OCI-LY1 (cell line): ENCODE measurements around the gene OTULINL.

Experiments used
- H2AFZ ChIP-seq: fragments of 200-600 bp; sonication (generic), shearing (Covaris generic); 2 replicates; pipeline ENCODE4 v1.6.0; 2014; ENCODE audit warnings: antibody characterized with exemption, mild to moderate bottlenecking, low read length
- H3F3A ChIP-seq: fragments of 200-600 bp; sonication (generic), shearing (Covaris generic); 2 replicates; pipeline ENCODE4 v1.6.0; 2014; ENCODE audit warnings: mild to moderate bottlenecking, antibody characterized with exemption, low read length, moderate library complexity; ENCODE audit not compliant: insufficient read depth
- H3K27ac ChIP-seq: fragments of 200-600 bp; sonication (generic); 2 replicates; pipeline ENCODE4 v1.5.1; 2014; ENCODE audit warnings: low read length, mixed run types, mild to moderate bottlenecking, low read depth; ENCODE audit not compliant: poor library complexity, severe bottlenecking
- H3K27me3 ChIP-seq: fragments of 200-600 bp; sonication (generic); 2 replicates; pipeline ENCODE4 v1.6.0; 2014; ENCODE audit warnings: antibody characterized with exemption, mild to moderate bottlenecking, low read length, moderate library complexity; ENCODE audit not compliant: insufficient read depth
- H3K36me3 ChIP-seq: fragments of 200-600 bp; sonication (generic); 2 replicates; pipeline ENCODE4 v1.6.1; 2014; ENCODE audit warnings: mild to moderate bottlenecking, antibody characterized with exemption, low read length, moderate library complexity, mixed read lengths; ENCODE audit not compliant: insufficient read depth
- H3K4me1 ChIP-seq: fragments of 200-600 bp; sonication (generic); 2 replicates; pipeline ENCODE4 v1.5.1; 2014; ENCODE audit warnings: mild to moderate bottlenecking, low read length, moderate library complexity; ENCODE audit not compliant: insufficient read depth, severe bottlenecking
- H3K4me2 ChIP-seq: fragments of 200-600 bp; sonication (generic), shearing (Covaris generic); 2 replicates; pipeline ENCODE4 v1.6.1; 2014; ENCODE audit warnings: low read length
- H3K4me3 ChIP-seq: fragments of 200-600 bp; sonication (generic); 2 replicates; pipeline ENCODE4 v1.5.1; 2014; ENCODE audit warnings: low read length, low read depth, mild to moderate bottlenecking, mixed read lengths; ENCODE audit not compliant: poor library complexity, severe bottlenecking
- H3K79me2 ChIP-seq: fragments of 200-600 bp; shearing (Covaris generic); 2 replicates; pipeline ENCODE4 v1.6.1; 2016; ENCODE audit warnings: mixed run types, low read length, mixed read lengths; ENCODE audit not compliant: insufficient read depth
- H3K9ac ChIP-seq: fragments of 200-600 bp; sonication (generic), shearing (Covaris generic); 2 replicates; pipeline ENCODE4 v1.6.1; 2014; ENCODE audit warnings: mild to moderate bottlenecking, low read length, mixed read lengths
- H3K9me2 ChIP-seq: fragments of 200-600 bp; sonication (generic), shearing (Covaris generic); 2 replicates; pipeline ENCODE4 v1.6.1; 2014; ENCODE audit warnings: low read depth, mild to moderate bottlenecking, low read length, mixed read lengths
- H3K9me3 ChIP-seq: fragments of 200-600 bp; shearing (Covaris generic); 2 replicates; pipeline ENCODE4 v1.6.1; 2014; ENCODE audit warnings: low read length, mixed read lengths
- H4K20me1 ChIP-seq: fragments of 200-600 bp; sonication (generic), shearing (Covaris generic); 2 replicates; pipeline ENCODE4 v1.6.0; 2016; ENCODE audit warnings: mild to moderate bottlenecking, low read length; ENCODE audit not compliant: insufficient read depth
- CTCF ChIP-seq: fragments of 200-600 bp; sonication (generic), shearing (Covaris generic); IDR thresholded peaks from 2 replicates; pipeline ENCODE4 v1.5.1; 2017; ENCODE audit warnings: mild to moderate bottlenecking, antibody characterized with exemption, low read length, moderate library complexity, mixed read lengths
- EZH2 ChIP-seq: fragments of 200-600 bp; sonication (generic), shearing (Covaris generic); IDR thresholded peaks from 2 replicates; pipeline ENCODE4 v1.8.0; 2017; ENCODE audit warnings: borderline replicate concordance, mixed run types, mild to moderate bottlenecking, antibody characterized with exemption, low read length, moderate library complexity, mixed read lengths

OTULINL gene

DNA sequence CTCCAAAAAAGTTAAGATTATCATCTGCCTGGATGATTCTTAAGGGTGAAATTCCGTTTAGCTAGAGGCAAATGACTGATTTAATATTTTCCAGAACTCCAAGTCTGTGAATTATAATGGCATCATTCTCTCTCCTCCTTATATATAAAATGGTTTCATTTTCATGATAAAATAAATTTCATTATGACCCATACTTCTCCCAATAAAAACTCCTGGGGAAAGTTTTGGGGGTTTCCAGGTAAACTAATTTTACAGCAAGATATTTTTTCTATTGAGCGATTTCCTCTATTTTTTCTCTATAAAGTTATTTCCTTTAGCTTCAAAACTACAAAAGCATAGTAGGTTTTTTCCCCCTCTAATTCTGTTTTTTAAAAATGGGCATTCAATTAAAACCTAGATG is 75.3 kb downstream of the OTULINL start:
- Histone ChIP-seq H3F3A (no peaks in the 10 kb centered on the region), H3K27ac (no peak overlapping the region), H4K20me1 (no peaks in the 10 kb centered on the region), H3K4me3 (no peak overlapping the region), H3K4me1 (no peaks in the 10 kb centered on the region), H3K36me3 (no peaks in the 10 kb centered on the region), H3K9me3 (no peaks in the 10 kb centered on the region), H3K79me2 (no peaks in the 10 kb centered on the region), H2AFZ (no peak overlapping the region), H3K27me3 (no peaks in the 10 kb centered on the region), H3K4me2 (no peak overlapping the region), H3K9ac (no peak overlapping the region), H3K9me2 (no peaks in the 10 kb centered on the region)
- TF ChIP-seq EZH2 (no peak), CTCF (no peak)

DNA sequence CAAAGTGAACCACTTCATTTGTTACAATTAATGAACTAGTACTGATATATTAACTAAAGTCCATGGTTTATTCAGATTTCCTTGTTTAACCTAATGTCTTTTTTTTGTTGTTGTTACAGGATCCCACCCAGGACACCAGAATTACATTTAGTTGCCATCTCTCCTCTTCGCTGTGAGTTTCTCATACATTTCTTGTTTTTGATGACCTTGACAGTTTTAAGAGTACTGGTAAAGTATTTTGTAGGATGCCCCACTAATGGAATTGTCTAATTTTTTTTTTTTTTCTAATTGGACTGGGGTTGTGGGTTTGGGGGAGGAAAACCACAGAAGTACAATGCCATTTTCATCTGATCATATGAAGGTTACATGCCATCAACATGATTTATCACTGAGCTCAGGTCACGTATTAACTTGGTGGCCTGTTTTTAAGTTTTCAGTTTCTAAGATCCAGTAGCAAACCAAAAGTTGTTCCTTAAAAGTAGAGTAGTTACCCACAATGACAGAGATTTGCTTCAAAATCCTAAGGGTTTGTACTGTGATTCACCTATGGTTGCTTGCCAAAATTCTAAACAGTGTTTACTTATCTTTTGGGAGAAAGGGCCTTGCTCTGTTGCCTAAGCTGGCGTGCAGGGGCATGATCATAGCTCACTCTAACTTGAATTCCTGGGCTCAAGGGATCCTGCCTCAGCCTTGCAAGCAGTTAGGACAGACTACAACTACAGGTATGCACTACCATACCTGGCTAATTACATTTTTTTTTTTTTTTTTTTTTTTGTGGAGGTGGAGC is 78.4 kb downstream of the OTULINL start:
- no peaks in the 10 kb centered on the region for H3F3A ChIP-seq
- H3K36me3 ChIP-seq: peaks cover 4% of the 10 kb centered on the region; the same call in 1 of the 2 replicates
- H3K4me3 ChIP-seq: no peak overlapping the region
- no peaks in the 10 kb centered on the region for H3K79me2 ChIP-seq
- H3K27ac ChIP-seq: no peak overlapping the region
- no peaks in the 10 kb centered on the region for H3K9me3 ChIP-seq
- H3K9ac ChIP-seq: no peak overlapping the region
- H3K4me1 ChIP-seq: peaks cover 8% of the 10 kb centered on the region
- H3K9me2 ChIP-seq: no peaks in the 10 kb centered on the region
- H3K4me2 ChIP-seq: no peak overlapping the region
- TF ChIP-seq EZH2 (no peak), CTCF (no peak)
- H2AFZ ChIP-seq: no peak overlapping the region
- H3K27me3 ChIP-seq: no peaks in the 10 kb centered on the region
- H4K20me1 ChIP-seq: no peaks in the 10 kb centered on the region

GRCh38 chr5:14660833-14661232 is 79.2 kb downstream of the OTULINL start:
- no peak overlapping the region for H2AFZ ChIP-seq
- H3F3A ChIP-seq: no peaks in the 10 kb centered on the region
- H3K9ac ChIP-seq: no peak overlapping the region
- H3K36me3 ChIP-seq: peaks cover 4% of the 10 kb centered on the region; the same call in 1 of the 2 replicates
- H3K9me2 ChIP-seq: no peaks in the 10 kb centered on the region
- H3K27me3 ChIP-seq: no peaks in the 10 kb centered on the region
- H3K4me3 ChIP-seq: no peak overlapping the region
- H3K9me3 ChIP-seq: no peaks in the 10 kb centered on the region
- no peaks in the 10 kb centered on the region for H4K20me1 ChIP-seq
- no peak overlapping the region for H3K27ac ChIP-seq
- H3K79me2 ChIP-seq: no peaks in the 10 kb centered on the region
- TF ChIP-seq EZH2: no peak
- TF ChIP-seq CTCF: no peak
- peaks cover 14% of the 10 kb centered on the region for H3K4me1 ChIP-seq
- H3K4me2 ChIP-seq: no peak overlapping the region
